Activated T-cell treated with anti-CD3 and anti-CD28 coated beads for 24 hours (primary cell): ENCODE measurements around the gene VEGFB.

Experiments used
- DNase-seq: peaks from one replicate; pipeline ENCODE4 v3.0.0-alpha.2; 2020; ENCODE audit warnings: low read depth

Gene VEGFB

DNA sequence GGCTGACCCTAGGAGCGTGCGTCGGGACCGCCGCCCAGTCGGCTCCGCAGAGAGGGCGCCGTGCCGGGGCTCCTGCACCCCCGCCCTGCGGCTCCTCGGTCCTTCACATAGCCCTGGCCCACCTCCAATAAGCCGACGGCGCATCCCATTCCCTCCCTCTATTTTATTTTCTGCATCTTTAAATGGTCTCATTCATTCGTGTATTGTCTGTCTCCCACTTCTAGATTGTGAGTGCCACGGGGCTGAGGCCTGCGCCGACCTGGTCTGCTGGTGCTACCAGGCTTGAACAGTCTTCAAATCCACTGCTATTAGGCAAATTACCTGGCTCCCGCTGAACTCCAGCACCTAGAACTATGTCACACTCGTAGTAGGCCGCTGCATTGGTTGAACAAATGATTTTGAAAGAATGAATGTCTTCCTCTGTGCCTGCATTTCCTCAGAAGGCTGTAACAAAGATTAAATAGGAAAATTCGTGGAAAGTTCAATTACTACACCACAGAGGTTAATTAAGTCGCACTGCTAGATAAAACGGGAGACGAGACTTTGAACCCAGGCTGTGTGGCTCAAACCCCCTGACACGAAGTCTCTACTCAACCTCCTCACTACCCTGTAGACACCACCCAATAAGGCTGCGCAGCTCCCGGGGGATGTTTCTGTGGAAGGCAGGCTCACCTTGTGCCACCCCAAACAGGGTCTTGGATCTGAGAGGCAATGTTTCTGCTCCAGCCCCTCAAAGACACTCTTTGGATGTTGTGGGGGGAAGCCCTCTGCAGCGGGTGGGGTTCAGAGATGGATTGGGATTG lies 13.5 kb downstream of the VEGFB start:
- no peak for DNase-seq

DNA sequence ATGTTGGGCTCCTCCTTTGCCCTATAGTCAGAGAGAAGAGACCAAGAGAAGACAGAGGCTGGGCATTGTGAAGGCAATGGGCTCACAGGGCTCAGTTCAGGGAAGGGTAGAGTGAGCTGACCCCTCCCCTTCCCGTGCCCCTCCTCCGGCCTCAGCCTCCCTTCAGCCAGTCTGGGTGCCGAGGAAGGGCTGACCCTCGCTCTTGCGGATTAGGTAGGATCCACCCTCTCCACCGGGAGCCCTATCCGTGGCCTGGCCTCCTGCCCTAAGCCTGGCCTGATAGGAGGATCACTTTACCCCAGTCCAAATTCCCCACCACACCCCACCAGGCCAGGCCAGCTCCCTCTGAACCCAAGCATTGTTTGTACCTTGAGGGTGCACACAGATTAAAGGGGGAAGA lies 14.2 kb downstream of the VEGFB start:
- DNase-seq = no peak

GRCh38 chr11:64249038-64249437 lies 14.7 kb downstream of the VEGFB start:
- DNase-seq = no peak

- DNase-seq = no peak
Measured at GRCh38 chr11:64249563-64250414, 15.4 kb downstream of the VEGFB start.

- no peak for DNase-seq
Measured at GRCh38 chr11:64250415-64251015, 16.1 kb downstream of the VEGFB start.

DNA sequence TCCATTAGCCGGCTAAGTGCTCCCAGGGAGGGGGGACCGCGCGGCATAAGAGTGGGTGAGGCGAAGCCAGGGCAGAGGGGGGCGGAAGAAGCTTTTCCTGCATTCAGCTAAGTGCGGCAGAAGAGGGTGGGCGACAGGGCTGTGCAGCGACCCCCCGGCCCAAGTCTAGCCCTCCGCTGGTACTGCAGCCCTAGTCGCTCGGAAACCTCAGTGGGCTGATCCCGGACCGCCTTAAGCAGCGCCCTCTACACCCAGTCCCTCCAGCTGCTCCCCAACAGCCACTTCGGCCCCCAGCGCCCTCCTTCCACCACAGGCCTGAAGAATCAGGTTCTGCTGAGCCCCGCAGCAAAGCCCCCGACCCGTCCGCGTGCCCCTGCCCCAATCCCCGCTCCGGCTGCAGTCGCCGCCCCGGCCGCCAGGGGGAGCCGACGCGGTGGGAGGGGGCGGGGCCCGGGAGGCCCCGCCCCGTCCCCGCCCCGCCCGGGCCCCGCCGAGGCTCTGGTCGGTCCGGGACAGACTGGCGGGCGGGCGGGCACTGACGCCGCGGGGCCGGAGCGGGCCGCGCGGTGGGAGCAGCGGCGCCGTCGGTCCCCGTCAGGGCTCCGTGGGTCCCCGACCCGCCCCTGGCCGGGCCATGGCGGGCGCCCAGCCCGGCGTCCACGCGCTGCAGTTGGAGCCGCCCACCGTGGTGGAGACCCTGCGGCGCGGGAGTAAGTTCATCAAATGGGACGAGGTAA lies 16.8 kb downstream of the VEGFB start, which contains the start of gene PLCB3:
TSS of gene PLCB3 (plus strand) at position 515 of the 737 bp plus-strand sequence. CDS start at position 635, 120 bp downstream.
- no peak for DNase-seq

- DNase-seq = no peak
Measured at GRCh38 chr11:64251753-64252002, 17.3 kb downstream of the VEGFB start.

- no peak for DNase-seq
Measured at GRCh38 chr11:64252003-64252872, 17.9 kb downstream of the VEGFB start.

GRCh38 chr11:64253043-64253442 lies 18.7 kb downstream of the VEGFB start:
- no peak for DNase-seq

DNA sequence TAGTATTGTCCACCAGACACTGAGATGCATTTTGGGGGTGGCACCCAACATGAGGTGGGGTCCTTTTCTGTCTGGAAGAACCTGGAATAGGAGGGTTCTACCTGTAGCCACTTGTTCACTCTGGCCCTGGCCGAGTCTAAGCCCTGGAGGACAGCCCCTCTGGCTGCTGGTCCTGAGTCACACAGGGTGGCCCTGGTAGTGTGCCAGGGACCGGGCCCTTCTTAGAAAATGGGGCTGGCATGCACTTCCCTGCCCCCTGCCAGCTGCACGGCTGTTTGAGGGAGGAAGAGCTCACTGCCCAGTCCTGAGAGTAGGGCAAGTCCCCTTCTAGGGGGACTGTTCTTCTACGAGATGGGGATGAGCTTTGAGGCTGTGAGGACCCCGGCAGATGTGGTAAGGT lies 19.1 kb downstream of the VEGFB start:
- no peak for DNase-seq

- DNase-seq = no peak
Measured at GRCh38 chr11:64254326-64254725, 19.9 kb downstream of the VEGFB start.

DNA sequence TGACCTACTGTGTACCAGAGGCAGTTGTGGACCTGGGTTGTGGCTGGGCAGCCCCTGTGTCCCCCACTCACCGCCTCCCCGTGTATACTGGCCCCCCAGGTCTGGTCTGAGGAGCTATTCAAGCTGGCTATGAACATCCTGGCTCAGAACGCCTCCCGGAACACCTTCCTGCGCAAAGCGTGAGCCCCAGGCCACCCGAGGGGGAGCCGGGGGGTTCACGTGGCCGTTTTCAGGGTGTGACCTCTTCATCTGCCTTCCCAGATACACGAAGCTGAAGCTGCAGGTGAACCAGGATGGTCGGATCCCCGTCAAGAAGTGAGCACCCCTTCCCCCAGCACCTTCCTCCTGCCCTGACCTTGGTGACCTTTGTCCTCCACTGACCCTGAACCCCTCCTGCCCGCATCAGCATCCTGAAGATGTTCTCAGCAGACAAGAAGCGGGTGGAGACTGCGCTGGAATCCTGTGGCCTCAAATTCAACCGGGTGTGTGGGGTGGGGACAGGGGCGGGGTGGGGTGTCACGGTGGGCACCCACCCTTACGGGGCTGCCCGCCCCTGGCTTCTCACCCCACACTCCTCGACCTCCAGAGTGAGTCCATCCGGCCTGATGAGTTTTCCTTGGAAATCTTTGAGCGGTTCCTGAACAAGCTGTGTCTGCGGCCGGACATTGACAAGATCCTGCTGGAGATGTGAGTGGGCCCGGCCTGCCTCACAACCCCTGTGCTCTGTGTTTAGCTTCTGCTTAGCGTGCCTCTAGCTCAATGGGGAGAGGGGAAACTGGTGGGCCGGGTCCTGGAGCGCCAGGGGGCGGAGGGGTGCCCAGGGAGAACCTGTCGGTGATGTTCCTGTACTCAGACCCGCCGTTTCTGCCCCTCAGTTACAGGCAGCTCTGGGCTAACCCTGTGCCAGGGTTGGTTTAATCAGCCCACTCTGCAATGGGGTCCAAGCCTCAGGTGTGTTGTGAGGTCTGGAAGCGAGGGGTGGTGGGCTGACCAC lies 21.0 kb downstream of the VEGFB start:
- no peak for DNase-seq

DNA sequence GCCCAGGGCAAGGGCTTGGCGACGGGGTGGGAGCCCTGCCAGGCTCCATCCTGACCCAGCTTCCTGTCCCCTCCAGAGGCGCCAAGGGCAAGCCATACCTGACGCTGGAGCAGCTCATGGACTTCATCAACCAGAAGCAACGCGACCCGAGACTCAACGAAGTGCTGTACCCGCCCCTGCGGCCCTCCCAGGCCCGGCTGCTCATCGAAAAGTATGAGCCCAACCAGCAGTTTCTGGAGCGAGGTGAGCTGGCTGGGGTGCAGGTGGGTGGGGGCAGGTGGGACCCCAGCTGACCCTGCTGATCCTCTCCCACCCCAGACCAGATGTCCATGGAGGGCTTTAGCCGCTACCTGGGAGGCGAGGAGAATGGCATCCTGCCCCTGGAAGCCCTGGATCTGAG lies 21.9 kb downstream of the VEGFB start:
- DNase-seq = no peak

DNA sequence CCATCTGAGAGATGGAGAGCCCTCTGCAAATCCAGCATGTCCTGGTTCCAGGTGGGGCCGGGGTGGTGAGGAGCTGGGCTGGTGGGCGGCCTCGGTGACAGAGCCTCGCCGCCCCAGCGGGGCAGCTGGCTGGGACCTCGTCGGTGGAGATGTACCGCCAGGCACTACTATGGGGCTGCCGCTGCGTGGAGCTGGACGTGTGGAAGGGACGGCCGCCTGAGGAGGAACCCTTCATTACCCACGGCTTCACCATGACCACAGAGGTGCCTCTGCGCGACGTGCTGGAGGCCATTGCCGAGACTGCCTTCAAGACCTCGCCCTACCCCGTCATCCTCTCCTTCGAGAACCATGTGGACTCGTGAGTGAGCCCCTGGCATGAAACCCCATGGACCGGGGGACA lies 24.0 kb downstream of the VEGFB start:
- no peak for DNase-seq

DNA sequence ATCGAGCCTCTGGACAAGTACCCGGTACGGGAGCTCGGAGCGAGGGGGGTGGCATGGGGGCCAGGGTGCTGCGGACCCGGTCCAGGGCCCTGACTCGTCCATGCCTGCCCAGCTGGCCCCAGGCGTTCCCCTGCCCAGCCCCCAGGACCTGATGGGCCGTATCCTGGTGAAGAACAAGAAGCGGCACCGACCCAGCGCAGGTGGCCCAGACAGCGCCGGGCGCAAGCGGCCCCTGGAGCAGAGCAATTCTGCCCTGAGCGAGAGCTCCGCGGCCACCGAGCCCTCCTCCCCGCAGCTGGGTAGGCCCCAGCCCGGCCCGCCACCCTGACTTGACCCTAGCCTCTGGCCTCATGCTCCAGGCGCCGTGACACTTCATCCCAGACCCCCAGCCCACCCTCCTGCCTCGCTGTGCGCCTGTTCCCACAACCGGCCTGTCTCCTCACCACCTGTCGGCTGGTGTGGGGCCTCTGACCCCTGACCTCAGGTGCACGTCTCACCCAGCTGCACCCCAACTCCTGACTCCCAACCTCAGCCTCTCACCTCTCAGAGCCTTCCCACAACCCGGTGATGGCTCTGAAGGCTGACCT lies 24.7 kb downstream of the VEGFB start:
- no peak for DNase-seq

GRCh38 chr11:64259533-64260067 lies 25.2 kb downstream of the VEGFB start:
- DNase-seq = no peak

GRCh38 chr11:64260147-64260708 lies 25.8 kb downstream of the VEGFB start:
- no peak for DNase-seq

- DNase-seq = no peak
Measured at GRCh38 chr11:64261556-64262080, 27.2 kb downstream of the VEGFB start.
